Stimulated activated CD8-positive, alpha-beta memory T cell treated with anti-CD3 and anti-CD28 coated beads, Interleukin-15, amount 100 ng/mL, for 1 hour (primary cell): Measurements from ENCODE around the gene OR6F1.
"Not testable (repeated sequence)": the region's sequence is repeated elsewhere in the genome, so short reads cannot be mapped to it uniquely, and the experiment has no call there.

Experiments
- DNase-seq: peaks from one replicate; pipeline ENCODE4 v3.0.0-alpha.2; 2020; ENCODE audit warnings: low read depth

OR6F1 gene

DNA sequence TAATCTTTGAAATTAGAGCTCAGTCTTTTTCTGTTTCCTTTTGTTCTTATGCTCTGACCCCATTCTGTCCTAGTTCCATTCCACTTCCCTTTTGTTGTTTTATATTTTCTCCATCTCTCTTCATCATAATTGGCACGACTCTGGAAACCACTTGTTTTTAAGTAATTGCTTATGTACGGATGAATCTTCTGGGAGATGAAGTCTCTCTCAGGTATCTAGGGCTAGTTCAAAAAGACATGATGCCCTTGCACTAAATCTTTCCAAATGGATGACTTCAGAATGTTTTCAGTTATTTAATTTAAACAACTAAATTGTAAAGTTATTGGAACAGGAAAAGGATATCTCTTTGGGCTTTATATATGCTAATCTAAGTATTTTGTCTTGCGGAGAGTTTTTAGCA, at the start of gene OR6F1:
Gene OR6F1 (minus strand): TSS at position 101 of the 400 bp plus-strand sequence. CDS start 3,891 bp downstream, outside the sequence.
- no peak for DNase-seq

DNA sequence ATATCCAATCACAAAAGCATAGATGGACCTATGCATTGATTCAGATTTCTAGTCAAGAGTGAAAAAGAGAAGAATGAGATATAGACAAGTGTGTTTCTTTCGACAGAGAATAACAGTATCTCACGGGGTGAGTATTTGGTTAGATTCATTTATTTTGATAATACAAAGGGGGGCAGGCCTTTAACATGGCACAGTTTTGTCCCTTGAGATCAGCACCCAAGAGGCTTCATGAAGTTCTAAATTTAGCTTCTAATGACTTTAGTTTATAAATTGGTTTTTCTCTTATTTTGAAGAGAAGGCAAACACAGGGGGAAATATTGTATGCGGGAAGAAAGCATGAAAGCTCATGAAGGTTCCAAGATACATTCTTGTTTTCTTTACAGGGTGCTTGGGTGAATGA, 44.0 kb upstream of the OR6F1 start, which contains the start of gene OR1C1:
Gene OR1C1 (minus strand): TSS at position 101 of the 400 bp plus-strand sequence. CDS start 2,150 bp downstream, outside the sequence.
- no peak for DNase-seq

- DNase-seq, result not testable (repeated sequence)
Measured at GRCh38 chr1:247754311-247754710, 37.9 kb upstream of the OR6F1 start.

DNA sequence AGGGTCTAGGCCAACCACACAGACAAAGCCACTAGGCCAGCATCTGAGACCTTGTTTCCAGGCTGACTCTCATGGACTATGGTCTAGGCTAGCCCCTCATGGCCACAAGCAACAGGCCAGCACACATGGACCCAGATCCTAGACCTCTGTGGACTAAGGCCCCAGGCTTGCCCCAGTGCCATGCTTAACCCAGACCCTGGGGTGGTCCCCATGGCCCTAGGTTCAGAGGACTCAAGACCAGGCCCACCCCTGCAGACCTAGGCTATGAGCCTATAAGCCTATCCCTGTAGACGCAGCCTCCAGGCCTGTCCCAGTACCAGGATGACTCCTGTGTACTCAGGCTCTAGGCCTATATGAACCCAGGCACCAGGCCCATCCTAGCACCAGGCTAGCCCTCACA, 33.4 kb upstream of the OR6F1 start:
- DNase-seq, result no peak

- no peak for DNase-seq
Measured at GRCh38 chr1:247748041-247748440, 31.6 kb upstream of the OR6F1 start, which contains the start of gene OR14A2. TSS of gene OR14A2 (minus strand) at chr1:247748141.

DNA sequence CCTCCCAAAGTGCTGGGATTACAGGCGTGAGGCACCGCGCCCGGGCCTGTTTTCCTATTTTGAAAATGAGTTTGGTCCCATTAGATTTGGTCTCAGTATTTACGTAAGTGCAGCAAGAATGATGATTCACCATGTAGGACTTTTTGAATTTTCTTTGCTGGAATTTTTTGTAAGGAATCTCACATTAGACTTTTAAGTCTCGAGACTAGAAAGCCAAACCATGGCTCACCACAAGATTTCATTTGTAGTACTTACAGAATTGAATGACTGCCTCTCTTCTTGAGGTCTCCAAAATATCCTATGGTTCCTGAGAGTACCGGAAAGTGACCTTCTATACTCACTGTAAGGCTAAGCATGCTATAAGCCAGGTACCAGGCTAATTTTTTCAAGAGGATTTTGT, 31.2 kb upstream of the OR6F1 start:
- DNase-seq, result no peak

DNA sequence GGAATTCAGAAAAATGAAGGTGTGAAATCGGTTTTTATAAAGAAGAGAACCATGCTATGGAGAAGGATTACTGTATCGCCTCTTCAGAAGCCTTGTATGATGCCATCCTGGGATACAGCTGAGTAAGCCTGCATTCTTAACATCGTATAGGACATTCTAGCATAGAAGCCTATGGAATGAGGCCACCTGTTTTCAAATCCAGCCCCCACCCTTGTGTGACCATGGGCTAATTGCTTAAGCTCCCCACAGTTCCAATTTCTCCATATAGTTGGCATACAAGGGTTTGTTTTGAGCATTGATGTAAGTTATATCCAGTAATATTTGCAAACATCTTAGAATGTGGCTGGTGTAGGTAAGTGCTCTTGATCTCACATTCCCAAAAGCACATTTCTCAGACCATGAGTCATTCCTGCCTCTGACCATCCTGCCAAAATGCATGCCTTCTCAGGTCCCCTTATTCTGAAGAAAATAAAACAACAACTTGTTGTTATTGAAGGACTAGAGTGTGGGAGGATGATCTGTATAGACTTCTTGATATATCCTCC, 30.0 kb upstream of the OR6F1 start:
- no peak for DNase-seq

DNA sequence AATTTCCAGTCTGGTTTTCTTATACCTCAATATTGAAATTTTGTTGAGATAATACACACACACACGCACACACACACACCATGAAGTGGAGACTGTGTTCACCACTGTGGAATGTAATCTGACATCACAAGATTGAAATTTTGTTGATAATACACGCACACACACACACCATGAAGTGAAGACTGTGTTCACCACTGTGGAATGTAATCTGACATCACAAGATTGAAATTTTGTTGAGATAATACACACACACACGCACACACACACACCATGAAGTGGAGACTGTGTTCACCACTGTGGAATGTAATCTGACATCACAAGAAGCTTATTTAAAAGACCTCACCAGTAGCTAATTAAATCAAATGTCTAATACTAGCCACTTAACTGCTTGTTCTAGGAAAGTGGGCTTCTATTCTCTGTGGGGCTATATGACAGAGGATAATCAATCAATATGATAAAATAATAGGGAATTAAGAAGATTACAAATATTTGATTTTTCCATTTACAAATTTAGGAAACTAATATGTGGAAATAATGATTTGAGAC, 25.8 kb upstream of the OR6F1 start:
- not testable (repeated sequence) for DNase-seq

GRCh38 chr1:247741756-247742155, 25.3 kb upstream of the OR6F1 start:
- no peak for DNase-seq

DNA sequence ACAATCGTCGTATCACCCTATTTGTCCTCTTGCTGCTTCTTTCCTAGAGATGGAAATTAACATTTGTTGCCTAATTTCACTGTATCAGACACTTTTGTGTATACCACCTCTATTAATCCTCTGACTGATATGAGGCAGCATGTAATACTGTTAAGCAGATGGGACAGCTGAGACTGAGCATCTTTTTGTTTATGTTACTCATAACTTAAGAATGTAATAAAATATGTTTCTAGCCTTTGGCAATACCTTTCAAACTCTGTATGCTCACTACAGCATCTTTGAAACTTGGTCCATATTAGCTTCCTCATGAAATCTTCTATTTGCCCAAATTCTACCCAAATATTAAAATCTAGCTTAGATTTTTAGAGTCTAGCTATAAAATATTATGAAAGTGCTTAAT, 24.3 kb upstream of the OR6F1 start:
- DNase-seq, result no peak

GRCh38 chr1:247738315-247738714, 21.9 kb upstream of the OR6F1 start, which contains the start of gene OR14K1:
TSS of gene OR14K1 (plus strand) at chr1:247738615. CDS start at chr1:247738615, 0 bp downstream.
- no peak for DNase-seq

GRCh38 chr1:247721222-247721621, 4.8 kb upstream of the OR6F1 start:
- DNase-seq, result no peak

GRCh38 chr1:247713753-247714152, 2.7 kb downstream of the OR6F1 start:
- DNase-seq, result no peak

- DNase-seq, result not testable (repeated sequence)
Measured at GRCh38 chr1:247710681-247711080, 5.8 kb downstream of the OR6F1 start.

DNA sequence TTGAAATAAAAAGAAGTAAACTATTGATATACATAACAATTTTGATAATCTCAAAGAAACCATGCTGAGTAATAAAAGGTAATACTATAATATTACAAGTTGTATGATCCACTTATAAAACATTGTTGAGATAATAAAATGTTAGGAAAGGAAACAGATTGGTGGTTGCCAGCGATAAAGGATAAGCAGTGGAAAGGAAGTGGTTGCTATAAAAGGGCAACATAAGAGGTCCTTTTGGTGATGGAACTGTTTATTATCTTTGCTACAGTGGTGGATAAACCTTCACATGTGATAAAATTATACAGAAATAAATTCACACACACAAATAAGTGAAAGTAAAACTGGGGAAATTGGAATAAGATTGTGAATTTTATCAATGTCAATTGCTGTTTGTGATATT, 15.1 kb downstream of the OR6F1 start:
- DNase-seq, result no peak

- no peak for DNase-seq
Measured at GRCh38 chr1:247681288-247681897, 35.1 kb downstream of the OR6F1 start.

DNA sequence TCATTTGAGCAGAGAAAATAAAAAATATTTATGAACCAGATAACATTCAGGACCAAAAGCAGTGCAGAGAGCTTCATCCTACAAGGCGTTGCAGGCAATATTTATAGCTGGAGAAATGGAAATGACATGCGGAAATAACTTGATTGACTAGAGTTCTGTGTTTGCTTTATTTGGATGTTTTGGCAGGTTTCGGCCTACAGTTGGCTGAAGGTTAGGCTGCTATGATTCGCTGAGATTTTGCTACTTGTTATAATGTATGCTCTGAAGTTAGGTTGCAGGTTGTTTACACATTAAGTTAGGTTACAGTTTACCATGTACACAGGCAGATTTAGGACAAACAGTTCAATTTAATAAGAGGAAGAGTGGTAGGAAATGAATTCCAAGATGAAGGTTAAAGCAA, 36.3 kb downstream of the OR6F1 start:
- DNase-seq, result no peak

DNA sequence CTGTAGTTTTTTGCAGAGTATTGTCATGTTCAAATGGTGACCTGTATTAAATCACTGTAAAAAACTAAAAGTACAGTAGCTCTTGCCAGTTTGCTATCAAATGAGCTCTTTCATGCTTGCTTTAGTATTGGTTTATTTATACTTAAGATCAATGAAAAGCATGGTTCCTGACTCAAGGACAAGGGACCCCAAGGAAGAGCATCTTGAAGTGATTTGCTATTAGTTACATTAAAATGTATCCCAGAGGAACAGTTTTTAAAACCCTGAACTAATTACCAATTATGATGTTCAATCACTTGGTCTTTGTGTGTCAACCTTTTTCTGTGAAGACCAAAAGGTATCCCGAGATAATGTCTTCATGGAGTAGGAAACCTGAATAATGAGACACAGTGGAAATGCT, 36.8 kb downstream of the OR6F1 start, which contains the start of gene OR13G1:
Gene OR13G1 (minus strand): TSS at position 101 of the 400 bp plus-strand sequence. CDS start 6,698 bp downstream, outside the sequence.
- DNase-seq, result no peak

DNA sequence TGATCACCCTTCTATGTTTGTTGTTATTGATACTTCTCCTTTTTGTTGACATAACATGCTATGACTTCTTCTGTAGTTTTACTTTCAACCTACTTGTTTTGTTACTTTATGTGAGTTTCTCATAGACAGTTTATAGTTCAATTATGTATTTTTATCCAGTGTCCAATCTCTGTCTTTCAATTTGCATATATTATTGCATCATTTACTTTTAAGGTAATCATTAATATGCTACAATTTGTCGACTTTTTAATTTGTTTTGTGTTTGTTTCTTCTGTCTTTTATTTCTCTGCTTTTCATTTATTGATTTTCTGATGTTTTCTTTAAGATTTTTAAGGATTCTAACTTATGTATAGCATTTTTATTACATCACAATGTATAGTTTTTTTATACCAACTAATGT, 47.2 kb downstream of the OR6F1 start:
- no peak for DNase-seq
